CD4-positive, CD25-positive, alpha-beta regulatory T cell (primary cell): ENCODE data around the gene GIMAP6. TPM values are rescaled to one million over a fixed set of nuclear protein-coding genes. Genes with fewer than 3 reads are reported as not detected.
"Not testable (repeated sequence)": the region's sequence is repeated elsewhere in the genome, so short reads cannot be mapped to it uniquely, and the experiment has no call there.

ENCODE experiments used
- ATAC-seq, 2 donors: fragments of 150-1000 bp; cut with Tn5 transposase; one replicate each; pipeline ENCODE4 v1.10.0; 2021; ENCODE audit warnings: low read depth in 2 of 2, moderate number of reproducible peaks in 2 of 2, moderate library complexity in 1 of 2
- DNase-seq, 3 donors: peaks; one replicate each; pipeline versions ENCODE4 v3.0.0 to v3.0.0-alpha.2; 2012 to 2022; ENCODE audit warnings: mixed read lengths in 1 of 3
- H3K27ac ChIP-seq: one replicate; pipeline ENCODE4 v1.7.0; 2013; ENCODE audit warnings: mild to moderate bottlenecking, low read length; ENCODE audit not compliant: insufficient read depth, poor library complexity, severe bottlenecking
- H3K27me3 ChIP-seq: one replicate; pipeline ENCODE4 v1.7.0; 2013; ENCODE audit warnings: low read length; ENCODE audit not compliant: control insufficient read depth, insufficient read depth
- H3K36me3 ChIP-seq: one replicate; pipeline ENCODE4 v1.7.0; 2013; ENCODE audit warnings: mild to moderate bottlenecking, low read length, moderate library complexity; ENCODE audit not compliant: control insufficient read depth, insufficient read depth
- H3K4me1 ChIP-seq: 2 replicates; pipeline ENCODE4 v1.7.0; 2013; ENCODE audit warnings: mild to moderate bottlenecking, low read length; ENCODE audit not compliant: insufficient read depth, control insufficient read depth, poor library complexity, severe bottlenecking
- H3K4me3 ChIP-seq: one replicate; pipeline ENCODE4 v1.7.0; 2013; ENCODE audit warnings: low read depth, mild to moderate bottlenecking, low read length, moderate library complexity
- H3K9me3 ChIP-seq, 2 experiments: 1 replicate in 1 of 2; 2 replicates in 1 of 2; pipeline ENCODE4 v1.7.0; 2013; ENCODE audit warnings: low read length in 2 of 2, mild to moderate bottlenecking in 1 of 2, moderate library complexity in 1 of 2; ENCODE audit not compliant: control insufficient read depth in 2 of 2
- H3K27ac Mint-ChIP-seq, 3 donors: one replicate each; pipeline ENCODE4 v1.8.0; 2020 to 2022; ENCODE audit warnings: mild to moderate bottlenecking in 3 of 3, mixed read lengths in 3 of 3, moderate library complexity in 2 of 3
- H3K27me3 Mint-ChIP-seq: one replicate; pipeline ENCODE4 v1.8.0; 2022; ENCODE audit warnings: mild to moderate bottlenecking, mixed read lengths
- H3K36me3 Mint-ChIP-seq: one replicate; pipeline ENCODE4 v1.8.0; 2020; ENCODE audit warnings: mixed read lengths
- H3K4me1 Mint-ChIP-seq, 4 donors: one replicate each; pipeline ENCODE4 v1.8.0; 2020 to 2022; ENCODE audit warnings: mixed read lengths in 4 of 4, mild to moderate bottlenecking in 1 of 4
- H3K4me3 Mint-ChIP-seq, 4 donors: one replicate each; pipeline ENCODE4 v1.8.0; 2020 to 2022; ENCODE audit warnings: mild to moderate bottlenecking in 4 of 4, mixed read lengths in 4 of 4, moderate library complexity in 3 of 4
- H3K9me3 Mint-ChIP-seq, 7 donors: one replicate each; pipeline ENCODE4 v1.8.0; 2020 to 2022; ENCODE audit warnings: mixed read lengths in 7 of 7, mild to moderate bottlenecking in 3 of 7, moderate library complexity in 2 of 7
- polyA plus RNA-seq, 4 donors: library from polyadenylated mRNA; unstranded; fragments of 300-500 nt; fragmentation: Illumina TruSeq; gene quantifications; one replicate each; pipeline ENCODE4 v1.2.3, GENCODE V29; 2021
- total RNA-seq: library from RNA; stranded (reverse); gene quantifications from one replicate; pipeline ENCODE4 v1.2.3, GENCODE V29; 2022

Gene GIMAP6
- total and polyA plus RNA-seq, 5 donors from 2014 or later: 43.8 to 236 (median 134) TPM

DNA sequence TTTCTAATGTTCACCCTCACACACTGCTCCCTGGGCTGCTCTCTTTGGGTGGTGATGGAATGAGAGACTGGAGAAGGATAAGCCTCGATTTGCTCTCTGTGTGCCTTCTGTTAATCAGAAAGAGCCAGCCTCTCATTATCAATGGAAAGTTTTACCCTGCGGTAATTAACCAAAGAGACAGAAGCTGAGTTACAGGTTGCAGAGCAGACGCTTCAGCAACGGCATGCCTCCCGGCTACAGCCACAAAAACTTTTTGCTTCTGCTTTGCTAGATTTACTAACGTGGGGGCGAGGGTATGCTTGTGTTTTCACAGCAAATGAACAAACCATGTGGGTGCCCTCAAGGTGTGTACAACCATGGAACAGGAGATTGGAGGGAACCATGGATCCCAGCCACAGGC is 47.0 kb downstream of the GIMAP6 start:
- Histone ChIP-seq H3K27me3 (no peaks in the 10 kb centered on the region), H3K4me1 (peaks cover 21% of the 10 kb centered on the region), H3K9me3 (peaks cover 19 to 20% of the 10 kb centered on the region in 2 experiments), H3K36me3 (no peaks in the 10 kb centered on the region), H3K4me3 (no peak overlapping the region), H3K27ac (no peak overlapping the region)
- Mint-ChIP-seq H3K27me3 (no peaks in the 10 kb centered on the region), H3K36me3 (peaks cover 22% of the 10 kb centered on the region), H3K4me3 (peak overlapping the region in 2 of 4 donors; percentile 15 to 66), H3K27ac (peak overlapping the region; percentile 31 to 91 (median 80)), H3K4me1 (peaks cover 14 to 68% (median 40%) of the 10 kb centered on the region in 4 donors), H3K9me3 (peaks cover 2 to 46% (median 13%) of the 10 kb centered on the region in 7 donors)
- DNase-seq: no peak
- ATAC-seq: peak in 1 of 2 donors; percentile 26

DNA sequence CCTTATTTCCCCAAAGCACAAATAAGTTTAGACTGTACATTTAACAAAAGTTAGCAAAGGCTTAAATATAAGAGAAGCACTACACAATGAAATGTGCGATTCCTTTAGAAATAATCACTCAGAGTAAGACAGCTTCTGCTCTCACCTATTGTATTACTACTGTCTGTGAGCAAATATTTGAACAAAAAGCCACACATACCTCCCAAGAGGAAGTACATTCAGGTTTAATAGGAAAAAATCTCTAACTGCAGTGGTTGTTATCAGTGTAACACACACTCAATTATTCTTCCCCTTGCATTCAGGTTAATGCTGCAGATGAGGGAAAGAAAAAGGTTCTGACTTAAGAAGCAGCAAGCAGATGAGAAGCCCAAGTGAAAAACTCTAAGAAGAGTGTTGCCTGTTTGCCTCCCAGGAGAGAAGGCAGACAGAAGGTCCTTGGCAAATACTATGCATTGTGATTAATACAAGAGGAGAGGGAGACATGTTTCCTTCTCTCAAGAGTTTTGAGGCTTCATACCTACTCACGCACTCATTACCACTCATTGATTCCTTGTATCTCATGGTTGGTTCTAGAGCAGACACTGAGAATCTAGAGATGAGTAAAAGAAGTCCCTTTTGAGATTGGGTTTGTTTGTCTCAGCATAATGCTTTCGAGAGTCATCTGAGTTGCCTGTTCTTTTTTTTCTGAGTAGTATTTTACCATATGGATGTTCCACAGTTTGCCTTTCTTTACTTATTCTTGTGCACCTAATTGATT is 51.4 kb downstream of the GIMAP6 start:
- peaks cover 3% of the 10 kb centered on the region for H3K4me1 ChIP-seq
- no peak for DNase-seq
- no peaks in the 10 kb centered on the region for H3K36me3 ChIP-seq
- Mint-ChIP-seq H3K4me3 (peak overlapping the region in 3 of 4 donors; percentile 20 to 52 (median 38)), H3K27me3 (no peaks in the 10 kb centered on the region), H3K9me3 (peaks cover 0 to 80% (median 19%) of the 10 kb centered on the region in 7 donors), H3K27ac (peak overlapping the region in 2 of 3 donors; percentile 52 to 72), H3K36me3 (peaks cover 45% of the 10 kb centered on the region), H3K4me1 (peaks cover 8 to 77% (median 32%) of the 10 kb centered on the region in 4 donors)
- no peak for ATAC-seq
- no peaks in the 10 kb centered on the region for H3K27me3 ChIP-seq
- no peak overlapping the region for H3K27ac ChIP-seq
- H3K9me3 ChIP-seq: peaks cover 20 to 26% of the 10 kb centered on the region in 2 experiments
- no peak overlapping the region for H3K4me3 ChIP-seq

DNA sequence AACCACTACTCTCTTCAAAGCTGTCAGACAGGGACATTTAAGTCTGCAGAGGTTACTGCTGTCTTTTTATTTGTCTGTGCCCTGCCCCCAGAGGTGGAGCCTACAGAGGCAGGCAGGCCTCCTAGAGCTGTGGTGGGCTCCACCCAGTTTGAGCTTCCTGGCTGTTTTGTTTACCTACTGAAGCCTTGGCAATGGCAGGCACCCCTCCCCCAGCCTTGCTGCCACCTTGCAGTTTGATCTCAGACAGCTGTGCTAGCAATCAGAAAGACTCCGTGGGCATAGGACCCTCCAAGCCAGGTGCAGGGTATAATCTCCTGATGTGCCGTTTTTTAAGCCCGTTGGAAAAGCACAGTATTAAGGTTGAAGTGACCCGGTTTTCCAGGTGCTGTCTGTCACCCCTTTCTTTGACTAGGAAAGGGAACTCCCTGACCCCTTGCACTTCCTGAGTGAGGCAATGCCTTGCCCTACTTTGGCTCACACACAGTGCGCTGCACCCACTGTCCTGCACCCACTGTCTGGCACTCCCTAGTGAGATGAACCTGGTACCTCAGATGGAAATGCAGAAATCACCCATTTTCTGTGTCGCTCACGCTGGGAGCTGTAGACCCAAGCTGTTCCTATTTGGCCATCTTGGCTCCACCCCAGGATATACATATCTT is 52.1 kb downstream of the GIMAP6 start:
- not testable (repeated sequence) for H3K4me3 ChIP-seq, H3K27me3 ChIP-seq, H3K27me3 Mint-ChIP-seq, H3K4me1 ChIP-seq, H3K27ac ChIP-seq, H3K36me3 ChIP-seq, ATAC-seq
- H3K4me1 Mint-ChIP-seq: peaks cover 6 to 74% (median 32%) of the 10 kb centered on the region in 4 donors
- H3K27ac Mint-ChIP-seq: peak overlapping the region in 2 of 3 donors; percentile 53 to 72
- H3K9me3 Mint-ChIP-seq: peaks cover 0 to 86% (median 19%) of the 10 kb centered on the region in 7 donors
- H3K4me3 Mint-ChIP-seq: peak overlapping the region in 3 of 4 donors; percentile 20 to 52 (median 28)
- peaks cover 20 to 29% of the 10 kb centered on the region in 2 experiments for H3K9me3 ChIP-seq
- DNase-seq: peak in 2 of 3 donors; percentile 65 to 78
- peaks cover 48% of the 10 kb centered on the region for H3K36me3 Mint-ChIP-seq

Other genes starting within 250 kb of the GIMAP6 start
- 8.0 TPM for gene GIMAP8, start 181.8 kb downstream of the GIMAP6 start, total RNA-seq
- 10 to 100 TPM; 11.3 to 30.8 (median 18.4) TPM for gene GIMAP8, start 181.8 kb downstream of the GIMAP6 start, polyA plus RNA-seq
- gene GIMAP7, start 117.5 kb downstream of the GIMAP6 start, total RNA-seq: 64.2 TPM
- gene GIMAP7, start 117.5 kb downstream of the GIMAP6 start, polyA plus RNA-seq: 1,000 to 10,000 TPM in 1 of 4 donors, 100 to 1,000 TPM in 3; 519 to 1,084 (median 836) TPM
- gene GIMAP4, start 65.0 kb downstream of the GIMAP6 start, total RNA-seq: 90.1 TPM
- 100 to 1,000 TPM; 402 to 667 (median 490) TPM for gene GIMAP4, start 65.0 kb downstream of the GIMAP6 start, polyA plus RNA-seq
- gene GIMAP2, start 53.3 kb upstream of the GIMAP6 start, total RNA-seq: 95.1 TPM
- 100 to 1,000 TPM in 2 of 4 donors, 10 to 100 TPM in 2; 79.0 to 142 (median 110) TPM for gene GIMAP2, start 53.3 kb upstream of the GIMAP6 start, polyA plus RNA-seq
- gene GIMAP1, start 84.2 kb upstream of the GIMAP6 start, total RNA-seq: 17.1 TPM
- gene GIMAP1, start 84.2 kb upstream of the GIMAP6 start, polyA plus RNA-seq: 10 to 100 TPM; 48.4 to 90.0 (median 64.6) TPM
- gene GIMAP5, start 105.0 kb upstream of the GIMAP6 start, total RNA-seq: 37.4 TPM
- 100 to 1,000 TPM; 249 to 539 (median 320) TPM for gene GIMAP5, start 105.0 kb upstream of the GIMAP6 start, polyA plus RNA-seq
- not detected for gene TMEM176B, start 168.0 kb upstream of the GIMAP6 start, total RNA-seq
- gene TMEM176B, start 168.0 kb upstream of the GIMAP6 start, polyA plus RNA-seq: 1 to 10 TPM in 1 of 4 donors, under 1 TPM in 2, not detected in 1; 0.21 to 1.0 (median 0.33) TPM
- gene TMEM176A, start 168.4 kb upstream of the GIMAP6 start, total RNA-seq: not detected
- gene TMEM176A, start 168.4 kb upstream of the GIMAP6 start, polyA plus RNA-seq: under 1 TPM in 2 of 4 donors, not detected in 2; 0.24 TPM
- gene AOC1, start 220.1 kb upstream of the GIMAP6 start, total RNA-seq: not detected
- gene AOC1, start 220.1 kb upstream of the GIMAP6 start, polyA plus RNA-seq: not detected